PC-3 (cell line): ENCODE data around the gene CDX2. TPM values are rescaled to one million over a fixed set of nuclear protein-coding genes. Genes with fewer than 3 reads are reported as not detected.
A peak's percentile ranks its signal among the peaks of the same experiment; 100 is the strongest.

Experiments used
- ATAC-seq: fragments of 200-7000 bp; cut with Tn5 transposase; 2 replicates; pipeline ENCODE4 v1.9.1; 2020; ENCODE audit warnings: mild to moderate bottlenecking, moderate library complexity
- BruUV-seq: library from RNA; stranded (reverse); fragments of 400-500 nt; replicated peaks from 2 replicates; lab custom pipeline; 2021; lab: Mats Ljungman, UMichigan
- CTCF ChIA-PET: fragments of 300-600 bp; sonication (Branson Sonifier 250); formaldehyde crosslinking; loops from one replicate; lab custom pipeline; 2022; ENCODE audit warnings: antibody characterized with exemption; lab: Charles Lee
- POLR2A ChIA-PET: fragments of 300-600 bp; sonication (Branson Sonifier 250); formaldehyde crosslinking; loops from one replicate; lab custom pipeline; 2022; ENCODE audit warnings: antibody characterized with exemption; ENCODE audit not compliant: unreplicated experiment; lab: Charles Lee
- DNase-seq: peaks from one replicate; pipeline ENCODE4 v3.0.0-alpha.2; 2015
- H2AFZ ChIP-seq: fragments of 300-600 bp; sonication (generic); 2 replicates; pipeline ENCODE4 v1.6.0; 2016; ENCODE audit warnings: antibody characterized with exemption, low read length
- H3F3A ChIP-seq: fragments of 300-600 bp; sonication (generic); one replicate; pipeline ENCODE4 v1.6.0; 2017; ENCODE audit warnings: antibody characterized with exemption, low read length, control low read depth, mild to moderate bottlenecking; ENCODE audit not compliant: unreplicated experiment
- H3K27ac ChIP-seq: fragments of 300-600 bp; sonication (generic); 2 replicates; pipeline ENCODE4 v1.5.1; 2016; ENCODE audit warnings: mild to moderate bottlenecking, low read length
- H3K27me3 ChIP-seq: fragments of 300-600 bp; sonication (generic); 2 replicates; pipeline ENCODE4 v1.6.1; 2016; ENCODE audit warnings: low read length, mixed read lengths
- H3K36me3 ChIP-seq: fragments of 300-600 bp; sonication (generic); 2 replicates; pipeline ENCODE4 v1.6.1; 2016; ENCODE audit warnings: low read depth, mixed run types, low read length, mixed read lengths
- H3K4me1 ChIP-seq: fragments of 300-600 bp; sonication (generic); 2 replicates; pipeline ENCODE4 v1.5.1; 2016; ENCODE audit warnings: low read length; ENCODE audit not compliant: insufficient read depth
- H3K4me2 ChIP-seq: fragments of 300-600 bp; sonication (generic); 2 replicates; pipeline ENCODE4 v1.6.0; 2016; ENCODE audit warnings: low read length
- H3K4me3 ChIP-seq: fragments of 300-600 bp; sonication (generic); 2 replicates; pipeline ENCODE4 v1.5.1; 2016; ENCODE audit warnings: mild to moderate bottlenecking, low read length, mixed read lengths
- H3K79me2 ChIP-seq: fragments of 300-600 bp; sonication (generic); 2 replicates; pipeline ENCODE4 v1.6.1; 2017; ENCODE audit warnings: low read length, mixed read lengths
- H3K9ac ChIP-seq: fragments of 300-600 bp; sonication (generic); 2 replicates; pipeline ENCODE4 v1.6.0; 2016; ENCODE audit warnings: mild to moderate bottlenecking, low read length
- H3K9me2 ChIP-seq: fragments of 300-600 bp; sonication (generic); replicated peaks from 2 replicates; pipeline ENCODE4 v1.6.1; 2016; ENCODE audit warnings: mixed run types, low read length, mixed read lengths
- H3K9me3 ChIP-seq: fragments of 300-600 bp; sonication (generic); 2 replicates; pipeline ENCODE4 v1.6.1; 2016; ENCODE audit warnings: low read length, mixed read lengths
- H4K20me1 ChIP-seq: fragments of 300-600 bp; sonication (generic); 2 replicates; pipeline ENCODE4 v1.6.1; 2016; ENCODE audit warnings: low read length, mixed read lengths
- EZH2 ChIP-seq: fragments of 300-600 bp; sonication (generic); IDR thresholded peaks from one replicate; pipeline ENCODE4 v1.6.1; 2017; ENCODE audit warnings: antibody characterized with exemption, mild to moderate bottlenecking, low read length; ENCODE audit not compliant: unreplicated experiment
- EZH2phosphoT487 ChIP-seq: fragments of 300-600 bp; sonication (generic); IDR thresholded peaks from 2 replicates; pipeline ENCODE4 v1.6.1; 2018; ENCODE audit warnings: mild to moderate bottlenecking, antibody characterized with exemption, low read length, borderline replicate concordance
- intact Hi-C: fragments of 100-400 bp; cut with micrococcal nuclease; formaldehyde crosslinking; loops from 2 replicates; pipeline ENCODE4 v1.9.0; 2023
- total RNA-seq: library from RNA; depleted of rRNA; stranded (reverse); fragments of >200 nt; gene quantifications from 2 replicates; pipeline ENCODE4 v1.2.3, GENCODE V29; 2014
- TF ChIP-seq, protein P1 (sequence below): fragments of 300-600 bp; sonication (generic); conservative IDR thresholded peaks from 2 replicates; pipeline ENCODE4 v1.5.1; 2017; ENCODE audit warnings: antibody characterized with exemption, low read depth, mild to moderate bottlenecking, low read length

CDX2 gene
- total RNA-seq, 1 experiment from 2014 or later, result 0.62 TPM

DNA sequence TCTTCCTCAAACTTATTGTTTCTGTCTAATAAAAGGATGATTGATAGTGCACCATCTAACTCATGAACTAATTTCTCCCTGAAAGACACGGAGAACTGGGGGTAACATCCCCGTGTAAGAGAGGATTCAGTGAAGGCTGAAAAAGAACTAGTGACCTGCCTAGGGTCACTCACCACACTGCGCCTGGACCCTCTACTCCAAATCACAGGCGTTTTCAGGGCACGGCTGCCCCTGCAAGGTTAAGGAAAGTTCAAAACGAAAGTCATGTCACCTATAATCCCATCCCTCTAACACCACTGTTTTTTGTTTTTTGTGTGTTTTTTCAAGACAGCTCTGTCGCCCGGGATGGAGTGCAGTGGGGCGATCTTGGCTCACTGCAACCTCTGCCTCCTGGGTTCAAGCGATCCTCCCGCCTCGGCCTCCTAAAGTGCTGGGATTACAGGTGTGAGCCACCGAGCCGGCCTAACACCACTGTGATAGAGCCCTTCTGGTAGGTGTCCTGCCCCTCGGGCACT is 10.7 kb upstream of the CDX2 start:
- Histone ChIP-seq H4K20me1 (no peaks in the 10 kb centered on the region), H3F3A (no peaks in the 10 kb centered on the region), H3K4me2 (0 out of 2 replicates have a peak overlapping the region, but pooled peaks have one; percentile 22), H3K4me1 (no peaks in the 10 kb centered on the region), H3K4me3 (no peak overlapping the region), H3K9me2 (no peaks in the 10 kb centered on the region), H3K36me3 (no peaks in the 10 kb centered on the region), H3K27ac (no peak overlapping the region), H3K9ac (no peak overlapping the region), H2AFZ (no peak overlapping the region), H3K27me3 (peaks cover 30% of the 10 kb centered on the region), H3K79me2 (no peaks in the 10 kb centered on the region), H3K9me3 (no peaks in the 10 kb centered on the region)
- intact Hi-C loops, result loop anchor here (5.0 kb wide), 1 partner anchor 448 kb away; no protein-coding TSS in a partner anchor
- DNase-seq, result no peak
- POLR2A ChIA-PET, result no interaction called here
- TF ChIP-seq EZH2 (no peak), EZH2phosphoT487 (no peak)
- TF ChIP-seq, protein P1, sequence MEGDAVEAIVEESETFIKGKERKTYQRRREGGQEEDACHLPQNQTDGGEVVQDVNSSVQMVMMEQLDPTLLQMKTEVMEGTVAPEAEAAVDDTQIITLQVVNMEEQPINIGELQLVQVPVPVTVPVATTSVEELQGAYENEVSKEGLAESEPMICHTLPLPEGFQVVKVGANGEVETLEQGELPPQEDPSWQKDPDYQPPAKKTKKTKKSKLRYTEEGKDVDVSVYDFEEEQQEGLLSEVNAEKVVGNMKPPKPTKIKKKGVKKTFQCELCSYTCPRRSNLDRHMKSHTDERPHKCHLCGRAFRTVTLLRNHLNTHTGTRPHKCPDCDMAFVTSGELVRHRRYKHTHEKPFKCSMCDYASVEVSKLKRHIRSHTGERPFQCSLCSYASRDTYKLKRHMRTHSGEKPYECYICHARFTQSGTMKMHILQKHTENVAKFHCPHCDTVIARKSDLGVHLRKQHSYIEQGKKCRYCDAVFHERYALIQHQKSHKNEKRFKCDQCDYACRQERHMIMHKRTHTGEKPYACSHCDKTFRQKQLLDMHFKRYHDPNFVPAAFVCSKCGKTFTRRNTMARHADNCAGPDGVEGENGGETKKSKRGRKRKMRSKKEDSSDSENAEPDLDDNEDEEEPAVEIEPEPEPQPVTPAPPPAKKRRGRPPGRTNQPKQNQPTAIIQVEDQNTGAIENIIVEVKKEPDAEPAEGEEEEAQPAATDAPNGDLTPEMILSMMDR, result no peak
- no TSS peak for BruUV-seq
- no peak for ATAC-seq
- CTCF ChIA-PET, result no interaction called here

DNA sequence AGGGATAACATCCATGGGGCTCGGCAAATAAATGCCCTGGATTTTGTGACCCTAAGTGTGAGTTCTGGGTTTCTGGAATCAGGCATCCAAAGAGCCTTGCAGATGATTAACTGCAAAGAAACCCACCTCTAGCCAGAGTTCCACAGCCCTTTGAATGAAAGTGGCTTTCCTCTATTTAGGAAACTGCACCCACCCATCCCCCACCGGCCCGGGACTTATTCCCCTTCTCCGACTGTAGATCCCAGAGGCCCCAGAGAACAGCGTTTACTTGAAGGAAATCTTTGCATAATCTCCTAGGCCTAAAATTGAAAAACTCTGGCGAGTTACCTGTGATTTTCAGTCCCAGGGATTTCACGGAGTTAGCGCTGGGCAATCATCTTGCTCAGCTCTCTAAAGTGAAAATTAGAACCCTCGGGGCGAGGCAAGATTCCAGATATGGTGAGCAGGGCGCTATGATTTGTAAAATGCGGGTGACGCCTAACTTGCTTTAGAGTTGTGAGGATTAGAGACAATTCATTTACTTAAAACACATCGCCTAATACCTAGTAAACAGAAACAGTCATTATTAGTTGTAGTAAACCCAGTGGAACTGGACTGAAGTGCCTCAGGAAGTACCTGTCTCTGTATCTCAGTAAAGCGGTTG is 10.0 kb upstream of the CDX2 start:
- no peaks in the 10 kb centered on the region for H3K79me2 ChIP-seq
- no peak overlapping the region for H3K4me3 ChIP-seq
- H4K20me1 ChIP-seq, result no peaks in the 10 kb centered on the region
- CTCF ChIA-PET, result no interaction called here
- BruUV-seq, result no TSS peak
- H3K4me2 ChIP-seq, result no peak overlapping the region
- intact Hi-C loops, result no loop called here
- no peak overlapping the region for H3K9ac ChIP-seq
- H3F3A ChIP-seq, result no peaks in the 10 kb centered on the region
- no peaks in the 10 kb centered on the region for H3K9me2 ChIP-seq
- no peaks in the 10 kb centered on the region for H3K36me3 ChIP-seq
- no peaks in the 10 kb centered on the region for H3K9me3 ChIP-seq
- H3K4me1 ChIP-seq, result no peaks in the 10 kb centered on the region
- TF ChIP-seq EZH2 (no peak), EZH2phosphoT487 (no peak)
- TF ChIP-seq, protein P1, result no peak
- H2AFZ ChIP-seq, result no peak overlapping the region
- ATAC-seq (no peak), DNase-seq (no peak)
- POLR2A ChIA-PET, result no interaction called here
- no peak overlapping the region for H3K27ac ChIP-seq
- H3K27me3 ChIP-seq, result peaks cover 30% of the 10 kb centered on the region

DNA sequence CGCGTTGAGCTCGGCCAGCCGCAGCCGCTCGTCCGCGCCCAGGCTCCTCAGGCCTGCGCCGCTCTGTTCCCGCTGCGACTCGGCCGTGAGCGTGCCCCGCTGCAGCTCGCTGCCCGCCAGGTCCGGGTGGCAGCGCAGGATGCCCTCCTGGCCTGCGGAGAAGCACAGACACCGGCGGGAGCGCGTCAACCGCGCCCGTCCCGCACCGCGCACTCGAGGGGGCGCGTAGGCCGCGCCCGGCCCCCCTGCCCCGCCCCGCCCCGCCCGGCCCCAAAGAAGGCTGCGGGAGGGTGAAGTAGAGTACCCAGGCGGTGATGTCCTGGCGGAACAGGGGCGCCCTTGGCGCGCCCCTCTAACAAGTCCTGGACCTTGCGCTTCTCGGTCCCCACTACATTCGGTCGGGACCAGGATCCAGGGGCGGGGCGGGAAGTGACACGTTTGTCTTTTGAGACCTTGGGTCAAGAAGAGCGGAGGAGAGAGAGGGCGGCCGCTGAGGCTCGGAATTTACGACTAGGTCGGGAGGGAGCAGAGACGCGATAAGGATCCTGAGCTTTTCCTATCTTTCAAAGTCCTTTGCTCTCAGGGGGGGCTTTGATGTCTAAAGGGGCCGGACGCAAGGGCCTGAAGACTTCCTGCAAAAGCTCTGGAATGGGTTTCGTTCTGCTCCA is 9.3 kb upstream of the CDX2 start:
- no peaks in the 10 kb centered on the region for H4K20me1 ChIP-seq
- no peaks in the 10 kb centered on the region for H3K9me2 ChIP-seq
- ChIA-PET CTCF (no interaction called here), POLR2A (no interaction called here)
- H3K4me3 ChIP-seq, result no peak overlapping the region
- H3K4me2 ChIP-seq, result no peak overlapping the region
- no peaks in the 10 kb centered on the region for H3F3A ChIP-seq
- intact Hi-C loops, result no loop called here
- no peaks in the 10 kb centered on the region for H3K9me3 ChIP-seq
- ATAC-seq, result no peak
- H3K9ac ChIP-seq, result no peak overlapping the region
- no peaks in the 10 kb centered on the region for H3K79me2 ChIP-seq
- H3K4me1 ChIP-seq, result no peaks in the 10 kb centered on the region
- H3K27me3 ChIP-seq, result peaks cover 30% of the 10 kb centered on the region
- DNase-seq, result no peak
- no TSS peak for BruUV-seq
- no peaks in the 10 kb centered on the region for H3K36me3 ChIP-seq
- H2AFZ ChIP-seq, result no peak overlapping the region
- no peak overlapping the region for H3K27ac ChIP-seq
- no peak for TF ChIP-seq EZH2
- no peak for TF ChIP-seq EZH2phosphoT487
- TF ChIP-seq, protein P1, result no peak
